ENCODE measurements around the gene EIPR1. TPM values are rescaled to one million over a fixed set of nuclear protein-coding genes. Genes with fewer than 3 reads are reported as not detected.

The EIPR1 gene
- total and polyA plus RNA-seq, 2 donors (not counting 3 experiments of a cell fraction or from before 2014, with no cell fraction given): 30.8 to 57.3 TPM

DNA sequence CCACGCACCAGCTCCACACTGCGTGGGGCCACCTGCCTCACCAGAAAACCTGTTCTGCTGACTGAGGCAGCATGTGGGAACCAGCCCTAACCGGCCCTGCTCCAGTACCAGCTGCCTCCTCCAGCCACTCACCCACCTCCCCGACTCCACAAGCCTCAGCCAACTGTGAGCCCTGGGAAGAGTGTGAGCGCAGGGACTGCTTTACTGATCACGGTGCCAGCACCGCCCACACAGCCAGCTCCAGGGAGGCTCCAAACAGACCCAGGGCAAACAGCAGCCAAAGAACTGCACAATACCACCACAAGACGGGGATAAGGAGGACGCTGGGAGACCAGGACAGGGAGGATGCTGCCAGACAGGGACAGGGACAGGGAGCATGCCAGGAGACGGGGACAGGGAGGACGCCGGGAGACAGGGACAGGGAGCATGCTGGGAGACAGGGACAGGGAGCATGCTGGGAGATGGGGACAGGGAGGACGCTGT lies 28.4 kb downstream of the EIPR1 start:
- dilution Hi-C loops (cut with MboI; ENCODE audit: extremely low pct_ligation_motif_present, low sequenced_read_pairs) (no loop called here), intact Hi-C loops (cut with micrococcal nuclease) (no loop called here)
- no peaks in the 10 kb centered on the region for H3K4me1 ChIP-seq (ENCODE audit: control insufficient read depth, extremely low read depth, insufficient read depth, low read length)
- ChIA-PET POLR2A (no interaction called here), CTCF (interaction anchor here (0.7 kb wide), 1 partner anchor 74 kb away, joined by 3 read pairs; no protein-coding TSS in a partner anchor)
- no peaks in the 10 kb centered on the region for H4K20me1 ChIP-seq (replicated peaks; ENCODE audit: control insufficient read depth, extremely low read depth, insufficient read depth, low read length)
- DNase-seq (ENCODE audit: low read depth, low spot score) (no peak), FAIRE-seq (no peak)
- H3K9me3 ChIP-seq (replicated peaks; ENCODE audit: control insufficient read depth, insufficient read depth, low read length): no peaks in the 10 kb centered on the region
- peaks cover 2 to 3% of the 10 kb centered on the region in 2 experiments for H3K36me3 ChIP-seq (ENCODE audit: control insufficient read depth in 2 of 2, extremely low read depth in 1 of 2, insufficient read depth in 2 of 2, low read length in 2 of 2)
- BruUV-seq (replicated peaks): no TSS peak
- H3K27me3 ChIP-seq (ENCODE audit: control insufficient read depth in 2 of 2, insufficient read depth in 2 of 2, low read length in 2 of 2): no peaks in the 10 kb centered on the region
- H3K27ac ChIP-seq (ENCODE audit: insufficient read depth, low read depth, low read length): no peak overlapping the region
- H2AFZ ChIP-seq (ENCODE audit: low read depth, low read length): no peak overlapping the region
- H3K9me1 ChIP-seq (replicated peaks; ENCODE audit: control insufficient read depth, extremely low read depth, insufficient read depth, low read length): no peaks in the 10 kb centered on the region
- H3K79me2 ChIP-seq (ENCODE audit: control insufficient read depth, insufficient read depth, low read length): no peaks in the 10 kb centered on the region
- H3K4me2 ChIP-seq (ENCODE audit: insufficient read depth, low read length): no peak overlapping the region
- no peak overlapping the region for H3K9ac ChIP-seq (replicated peaks; ENCODE audit: extremely low read depth, insufficient read depth, low read length)
- no peak overlapping the region for H3K4me3 ChIP-seq (replicated peaks in 1 of 3; ENCODE audit: insufficient read depth in 1 of 3, low read depth in 1 of 3, low read length in 3 of 3)
- TF ChIP-seq MYC (IDR thresholded peaks at IDR 0.05; ENCODE audit: low read depth, low read length): no peak
- no peak for TF ChIP-seq FOS (IDR thresholded peaks at IDR 0.05; ENCODE audit: borderline replicate concordance, insufficient read depth, low read length)
- no peak for TF ChIP-seq GATA2 (IDR thresholded peaks at IDR 0.05; ENCODE audit: insufficient read depth, insufficient read length, low read depth, low read length)
- TF ChIP-seq, protein P1, sequence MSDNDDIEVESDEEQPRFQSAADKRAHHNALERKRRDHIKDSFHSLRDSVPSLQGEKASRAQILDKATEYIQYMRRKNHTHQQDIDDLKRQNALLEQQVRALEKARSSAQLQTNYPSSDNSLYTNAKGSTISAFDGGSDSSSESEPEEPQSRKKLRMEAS (IDR thresholded peaks at IDR 0.05; ENCODE audit: insufficient read depth, insufficient read length): no peak
- TF ChIP-seq, protein P2, sequence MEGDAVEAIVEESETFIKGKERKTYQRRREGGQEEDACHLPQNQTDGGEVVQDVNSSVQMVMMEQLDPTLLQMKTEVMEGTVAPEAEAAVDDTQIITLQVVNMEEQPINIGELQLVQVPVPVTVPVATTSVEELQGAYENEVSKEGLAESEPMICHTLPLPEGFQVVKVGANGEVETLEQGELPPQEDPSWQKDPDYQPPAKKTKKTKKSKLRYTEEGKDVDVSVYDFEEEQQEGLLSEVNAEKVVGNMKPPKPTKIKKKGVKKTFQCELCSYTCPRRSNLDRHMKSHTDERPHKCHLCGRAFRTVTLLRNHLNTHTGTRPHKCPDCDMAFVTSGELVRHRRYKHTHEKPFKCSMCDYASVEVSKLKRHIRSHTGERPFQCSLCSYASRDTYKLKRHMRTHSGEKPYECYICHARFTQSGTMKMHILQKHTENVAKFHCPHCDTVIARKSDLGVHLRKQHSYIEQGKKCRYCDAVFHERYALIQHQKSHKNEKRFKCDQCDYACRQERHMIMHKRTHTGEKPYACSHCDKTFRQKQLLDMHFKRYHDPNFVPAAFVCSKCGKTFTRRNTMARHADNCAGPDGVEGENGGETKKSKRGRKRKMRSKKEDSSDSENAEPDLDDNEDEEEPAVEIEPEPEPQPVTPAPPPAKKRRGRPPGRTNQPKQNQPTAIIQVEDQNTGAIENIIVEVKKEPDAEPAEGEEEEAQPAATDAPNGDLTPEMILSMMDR (IDR thresholded peaks at IDR 0.05; ENCODE audit: extremely low read depth in 1 of 2, insufficient read depth in 1 of 2, low read depth in 1 of 2, low read length in 2 of 2): no peak
- TF ChIP-seq JUN (IDR thresholded peaks at IDR 0.05; ENCODE audit: borderline replicate concordance, insufficient read depth, insufficient read length, low read depth): no peak
- TF ChIP-seq POLR2AphosphoS5 (IDR thresholded peaks at IDR 0.05; ENCODE audit: insufficient read depth, low read depth, low read length): no peak
- TF ChIP-seq EZH2 (IDR thresholded peaks at IDR 0.05; ENCODE audit: borderline replicate concordance, low read depth, low read length, severe bottlenecking): no peak
- no peak for TF ChIP-seq POLR2A (IDR thresholded peaks at IDR 0.05; ENCODE audit: low read depth, low read length)
